Measurements from ENCODE around the gene RUFY1. TPM values are rescaled to one million over a fixed set of nuclear protein-coding genes. Genes with fewer than 3 reads are reported as not detected.

RUFY1 gene
- total RNA-seq, 2 experiments from 2014 or later: 35.8 to 47.7 TPM

GRCh38 chr5:179619776-179620175 lies 69.4 kb downstream of the RUFY1 start:
- intact Hi-C loops (cut with micrococcal nuclease; ENCODE audit: unreplicated experiment): no loop called here
- H3K4me3 ChIP-seq (ENCODE audit: low read depth, low read length, poor library complexity, severe bottlenecking): peak overlapping the region; percentile 100
- CTCF ChIA-PET (ENCODE audit: unreplicated experiment): no interaction called here
- peaks cover 45% of the 10 kb centered on the region for H3K4me1 ChIP-seq (ENCODE audit: insufficient read depth, low read length, poor library complexity, severe bottlenecking)
- no peak overlapping the region for H2AFZ ChIP-seq (ENCODE audit: low read length)
- H3K9me2 ChIP-seq (ENCODE audit: insufficient read depth, low read length): no peaks in the 10 kb centered on the region
- TF ChIP-seq CTCF (conservative IDR thresholded peaks at IDR 0.05; ENCODE audit: low read length): no peak
- BruUV-seq (replicated peaks): no TSS peak
- peak overlapping the region; percentile 88 for H3K4me2 ChIP-seq (ENCODE audit: low read length)
- peaks cover 85% of the 10 kb centered on the region for H3K79me2 ChIP-seq (ENCODE audit: insufficient read depth, low read depth, low read length)
- no peaks in the 10 kb centered on the region for H3K9me3 ChIP-seq (ENCODE audit: low read length)
- DNase-seq (ENCODE audit: low spot score): no peak
- H3K27ac ChIP-seq (ENCODE audit: low read depth, low read length, poor library complexity, severe bottlenecking): no peak overlapping the region
- POLR2A ChIA-PET: interaction anchor here (1.0 to 1.6 kb wide), 2 partner anchors 9 to 18 kb away, joined by 3 read pairs; no protein-coding TSS in a partner anchor
- peaks cover 85% of the 10 kb centered on the region for H3K36me3 ChIP-seq (ENCODE audit: insufficient read depth, low read length)
- H4K20me1 ChIP-seq (ENCODE audit: insufficient read depth, low read length): peaks cover 73% of the 10 kb centered on the region

- Histone ChIP-seq H3K4me2 (ENCODE audit: low read length) (peak overlapping the region; percentile 88), H3K4me1 (ENCODE audit: insufficient read depth, low read length, poor library complexity, severe bottlenecking) (peaks cover 47% of the 10 kb centered on the region), H3K9me2 (ENCODE audit: insufficient read depth, low read length) (no peaks in the 10 kb centered on the region), H3K4me3 (ENCODE audit: low read depth, low read length, poor library complexity, severe bottlenecking) (peak overlapping the region; percentile 100), H3K27ac (ENCODE audit: low read depth, low read length, poor library complexity, severe bottlenecking) (no peak overlapping the region), H3K36me3 (ENCODE audit: insufficient read depth, low read length) (peaks cover 80% of the 10 kb centered on the region), H3K79me2 (ENCODE audit: insufficient read depth, low read depth, low read length) (peaks cover 80% of the 10 kb centered on the region), H3K9me3 (ENCODE audit: low read length) (no peaks in the 10 kb centered on the region), H2AFZ (ENCODE audit: low read length) (no peak overlapping the region), H4K20me1 (ENCODE audit: insufficient read depth, low read length) (peaks cover 68% of the 10 kb centered on the region)
- no TSS peak for BruUV-seq (replicated peaks)
- DNase-seq (ENCODE audit: low spot score): no peak
- TF ChIP-seq EZH2phosphoT487 (IDR thresholded peaks at IDR 0.05; ENCODE audit: borderline replicate concordance, low read depth, low read length) (no peak), CTCF (conservative IDR thresholded peaks at IDR 0.05; ENCODE audit: low read length) (no peak)
- intact Hi-C loops (cut with micrococcal nuclease; ENCODE audit: unreplicated experiment): no loop called here
- ChIA-PET CTCF (ENCODE audit: unreplicated experiment) (no interaction called here), POLR2A (interaction anchor here (0.6 to 1.6 kb wide), 5 partner anchors 9 to 185 kb away, joined by 3 to 6 read pairs (median 3); no protein-coding TSS in a partner anchor)
These were observed 69.9 kb downstream of the RUFY1 start for GRCh38 chr5:179620293-179620692.

- no peak overlapping the region for H3K27ac ChIP-seq (ENCODE audit: low read depth, low read length, poor library complexity, severe bottlenecking)
- H3K9me2 ChIP-seq (ENCODE audit: insufficient read depth, low read length): no peaks in the 10 kb centered on the region
- BruUV-seq (replicated peaks): no TSS peak
- H3K9me3 ChIP-seq (ENCODE audit: low read length): no peaks in the 10 kb centered on the region
- peak overlapping the region; percentile 88 for H3K4me2 ChIP-seq (ENCODE audit: low read length)
- TF ChIP-seq CTCF (conservative IDR thresholded peaks at IDR 0.05; ENCODE audit: low read length) (no peak), EZH2phosphoT487 (IDR thresholded peaks at IDR 0.05; ENCODE audit: borderline replicate concordance, low read depth, low read length) (no peak)
- H3K36me3 ChIP-seq (ENCODE audit: insufficient read depth, low read length): peaks cover 75% of the 10 kb centered on the region
- ChIA-PET POLR2A (interaction anchor here (0.6 to 1.6 kb wide), 5 partner anchors 10 to 185 kb away, joined by 3 to 6 read pairs (median 3); no protein-coding TSS in a partner anchor), CTCF (ENCODE audit: unreplicated experiment) (no interaction called here)
- peaks cover 47% of the 10 kb centered on the region for H3K4me1 ChIP-seq (ENCODE audit: insufficient read depth, low read length, poor library complexity, severe bottlenecking)
- no peak overlapping the region for H2AFZ ChIP-seq (ENCODE audit: low read length)
- peaks cover 64% of the 10 kb centered on the region for H4K20me1 ChIP-seq (ENCODE audit: insufficient read depth, low read length)
- intact Hi-C loops (cut with micrococcal nuclease; ENCODE audit: unreplicated experiment): no loop called here
- peaks cover 75% of the 10 kb centered on the region for H3K79me2 ChIP-seq (ENCODE audit: insufficient read depth, low read depth, low read length)
- peak overlapping the region; percentile 100 for H3K4me3 ChIP-seq (ENCODE audit: low read depth, low read length, poor library complexity, severe bottlenecking)
- DNase-seq (ENCODE audit: low spot score): no peak
These were observed 70.5 kb downstream of the RUFY1 start for GRCh38 chr5:179620703-179621350.

Data from OCI-LY7 (cell line).